GM19395 (cell line): ENCODE results near the gene DHPS.
"Not testable (repeated sequence)": the region's sequence is repeated elsewhere in the genome, so short reads cannot be mapped to it uniquely, and the experiment has no call there.

Experiments used
- ATAC-seq: cut with Tn5 transposase; IDR thresholded peaks from one replicate; pipeline ENCODE4 v1.9.1; 2021; ENCODE audit warnings: mild to moderate bottlenecking, moderate library complexity; ENCODE audit not compliant: unreplicated experiment

The DHPS gene

DNA sequence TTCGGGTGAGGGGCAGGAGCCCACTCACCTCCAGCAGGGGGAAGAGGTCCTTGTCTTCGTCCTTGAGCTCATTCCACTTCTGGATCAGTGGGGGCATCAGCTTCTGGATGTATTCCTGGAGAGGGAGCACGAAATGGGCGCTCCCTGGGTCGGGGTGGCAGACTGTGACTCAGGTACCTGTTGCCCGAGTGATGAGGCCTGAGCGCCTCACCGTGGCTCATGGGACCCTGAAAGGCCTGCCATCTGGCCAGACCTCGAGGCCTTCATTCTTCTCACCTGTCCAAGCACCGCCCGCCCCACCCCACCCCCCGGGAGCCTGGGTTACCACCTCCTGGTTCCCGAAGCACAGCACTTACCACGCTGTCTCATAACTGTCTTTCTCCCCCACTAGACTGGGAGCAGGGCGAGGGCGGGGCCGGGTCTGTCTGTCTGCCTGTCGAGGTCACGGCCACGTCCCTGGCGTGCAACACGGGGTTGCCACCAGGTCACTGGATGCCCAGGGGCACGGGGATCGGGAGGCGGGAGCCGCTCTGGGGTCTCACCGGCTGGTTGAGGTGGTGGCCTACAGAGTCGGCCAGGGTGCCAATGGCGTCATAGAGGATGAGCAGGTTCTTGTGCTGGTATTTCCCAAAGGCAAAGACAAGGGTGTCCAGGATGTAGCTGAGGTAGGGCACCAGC lies 24.1 kb upstream of the DHPS start:
- ATAC-seq: no peak

DNA sequence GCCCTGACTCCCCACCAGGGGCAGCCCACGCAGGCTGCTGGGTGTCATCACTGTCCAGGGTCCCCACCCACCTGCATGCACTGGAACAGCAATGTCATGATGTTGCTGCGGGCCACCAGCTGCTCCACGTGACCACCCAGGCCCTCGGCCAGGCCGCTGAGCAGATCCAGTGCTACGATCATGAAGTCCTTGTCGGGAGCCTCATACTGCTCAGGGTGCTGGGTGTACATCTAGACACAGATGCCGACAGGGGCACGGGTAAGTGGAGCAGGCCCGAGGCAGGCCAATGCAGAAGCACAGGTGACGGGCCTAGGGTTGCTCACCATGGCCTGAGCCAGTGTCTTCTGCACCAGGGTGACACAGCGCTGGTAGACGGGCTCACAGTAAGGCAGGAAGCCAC lies 23.5 kb upstream of the DHPS start:
- ATAC-seq: no peak

DNA sequence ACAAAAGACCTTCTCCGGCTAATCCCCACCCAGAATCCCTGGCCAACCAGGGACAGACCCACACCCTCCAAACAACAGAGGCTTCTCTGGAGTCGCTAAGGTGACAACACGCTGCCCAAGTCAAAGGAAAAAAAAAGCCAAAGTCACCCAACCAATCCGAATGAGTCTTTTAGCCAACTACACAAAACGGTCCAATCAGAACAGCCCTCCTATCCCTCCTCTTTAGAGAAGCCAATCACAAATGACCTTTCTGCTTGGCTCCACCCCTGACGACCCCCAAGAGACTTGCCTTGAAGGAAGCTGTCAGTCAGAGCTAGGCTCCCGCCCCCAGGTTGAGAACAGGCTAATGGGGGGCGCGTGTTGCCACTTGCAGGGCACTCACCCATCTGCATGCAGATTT lies 21.4 kb upstream of the DHPS start:
- no peak for ATAC-seq

- ATAC-seq: no peak
Measured at GRCh38 chr19:12701596-12702282, 20.1 kb upstream of the DHPS start.

- no peak for ATAC-seq
Measured at GRCh38 chr19:12698138-12698537, 16.5 kb upstream of the DHPS start.

GRCh38 chr19:12697425-12697824 lies 15.7 kb upstream of the DHPS start:
- not testable (repeated sequence) for ATAC-seq

DNA sequence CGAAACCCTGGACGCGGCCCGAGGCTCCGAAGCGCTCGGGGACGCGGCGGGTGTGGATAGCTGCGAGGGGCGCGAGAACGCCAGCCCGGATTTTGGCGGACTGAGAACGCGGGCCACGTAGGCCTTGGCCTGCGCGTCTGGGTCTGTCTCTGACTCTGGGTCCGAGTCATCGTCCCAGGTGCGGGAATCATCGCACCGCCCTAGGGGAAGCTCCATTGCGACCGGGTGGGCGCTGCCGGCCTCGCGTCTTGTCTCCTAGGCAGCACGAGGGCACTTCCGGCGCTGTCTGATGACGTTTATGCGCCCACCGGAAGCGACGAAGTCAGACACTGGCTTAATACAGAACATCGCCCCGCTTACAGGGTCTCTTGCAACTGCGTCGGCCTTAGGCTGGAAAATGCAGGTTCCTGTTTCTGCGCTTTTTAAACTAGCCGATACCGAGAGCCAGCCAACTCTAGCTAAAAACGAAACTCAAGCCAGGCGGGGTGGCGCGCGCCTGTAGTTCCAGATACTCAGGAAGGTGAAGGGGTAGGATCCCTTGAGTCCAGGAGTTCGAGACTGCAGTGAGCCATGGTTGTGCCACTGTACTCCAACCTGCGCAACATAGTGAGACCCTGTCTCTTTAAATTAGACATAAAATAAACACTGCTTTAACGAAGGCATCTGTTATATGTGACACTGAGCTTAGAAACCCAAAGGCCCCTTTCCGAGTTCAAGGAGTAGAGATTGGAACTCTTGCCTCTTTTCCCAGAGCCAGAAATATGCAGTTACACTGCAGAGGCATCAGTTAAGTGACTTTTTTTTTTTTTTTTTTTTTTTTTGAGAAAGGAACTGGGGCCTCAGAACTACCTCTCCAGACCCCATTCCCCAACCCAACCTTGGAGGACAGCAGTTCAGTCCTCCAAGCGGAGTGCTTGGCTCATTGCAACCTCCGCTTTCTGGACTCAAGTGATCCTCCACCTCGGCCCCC lies 15.0 kb upstream of the DHPS start, which contains the start of gene FBXW9:
Gene FBXW9, minus strand, starts transcription at position 266 of the 970 bp plus-strand sequence. Its CDS starts 50 bp downstream, at position 216.
- ATAC-seq: no peak

DNA sequence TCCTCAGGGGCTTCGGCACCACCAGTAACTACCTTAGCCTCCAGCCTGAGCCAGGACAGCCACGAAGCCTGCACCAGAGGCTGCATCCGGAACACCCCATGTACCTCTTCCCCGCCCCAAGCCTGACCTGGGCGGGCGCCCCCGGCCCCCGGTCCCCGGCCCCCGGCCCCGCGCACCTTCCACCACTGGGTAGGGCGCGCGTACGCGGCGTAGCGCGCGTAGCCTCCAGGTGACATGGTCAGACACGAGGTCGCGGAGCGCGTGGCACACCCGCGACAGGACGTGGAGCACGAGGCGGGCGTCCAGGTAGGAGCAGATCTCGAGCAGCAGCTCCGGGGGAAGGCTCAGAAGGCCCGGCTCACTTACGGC lies 14.3 kb upstream of the DHPS start:
- no peak for ATAC-seq

GRCh38 chr19:12695514-12695913 lies 13.8 kb upstream of the DHPS start:
- ATAC-seq: no peak

GRCh38 chr19:12695096-12695495 lies 13.4 kb upstream of the DHPS start:
- ATAC-seq: no peak

DNA sequence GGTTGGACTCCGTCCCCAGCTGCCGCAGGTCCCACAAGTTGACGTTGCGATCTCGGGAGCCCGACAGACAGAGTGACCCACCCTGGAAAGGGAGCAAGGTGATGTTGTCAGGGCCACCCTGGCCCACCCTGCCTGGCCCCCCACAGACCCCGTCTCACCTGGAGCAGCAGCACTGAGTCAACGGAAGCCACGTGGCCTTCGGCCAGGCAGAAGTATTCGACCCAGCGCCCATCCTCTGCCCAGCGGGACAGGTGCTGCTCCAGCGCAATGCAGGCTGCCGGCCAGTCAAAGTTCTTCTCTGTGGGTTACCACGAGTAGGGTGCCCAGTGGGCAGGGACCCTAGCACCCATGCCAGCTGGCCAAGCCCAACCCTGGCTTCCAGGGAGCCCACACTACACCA lies 13.0 kb upstream of the DHPS start:
- no peak for ATAC-seq

- ATAC-seq: no peak
Measured at GRCh38 chr19:12692960-12693359, 11.3 kb upstream of the DHPS start.

GRCh38 chr19:12689581-12690216 lies 8.0 kb upstream of the DHPS start:
- no peak for ATAC-seq

DNA sequence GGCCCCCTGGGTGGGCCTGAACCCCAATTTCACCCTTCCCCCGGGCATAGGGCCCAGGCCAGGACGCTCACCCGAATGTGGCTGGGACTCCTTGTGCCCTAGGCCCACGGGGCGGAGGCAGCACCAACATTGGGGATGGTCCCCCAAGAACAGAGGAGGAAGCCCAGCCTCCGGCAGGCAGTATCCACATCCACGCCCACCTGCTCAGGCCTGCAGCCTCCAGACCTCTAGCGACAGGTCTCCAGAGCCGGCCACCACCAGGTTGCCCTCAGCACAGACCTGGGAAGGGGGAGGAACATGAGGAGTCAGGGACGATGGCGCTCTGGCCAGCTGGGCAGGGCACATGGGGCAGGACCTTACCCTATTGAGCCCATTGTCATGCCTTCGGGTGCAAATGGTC lies 7.3 kb upstream of the DHPS start:
- ATAC-seq: no peak

DNA sequence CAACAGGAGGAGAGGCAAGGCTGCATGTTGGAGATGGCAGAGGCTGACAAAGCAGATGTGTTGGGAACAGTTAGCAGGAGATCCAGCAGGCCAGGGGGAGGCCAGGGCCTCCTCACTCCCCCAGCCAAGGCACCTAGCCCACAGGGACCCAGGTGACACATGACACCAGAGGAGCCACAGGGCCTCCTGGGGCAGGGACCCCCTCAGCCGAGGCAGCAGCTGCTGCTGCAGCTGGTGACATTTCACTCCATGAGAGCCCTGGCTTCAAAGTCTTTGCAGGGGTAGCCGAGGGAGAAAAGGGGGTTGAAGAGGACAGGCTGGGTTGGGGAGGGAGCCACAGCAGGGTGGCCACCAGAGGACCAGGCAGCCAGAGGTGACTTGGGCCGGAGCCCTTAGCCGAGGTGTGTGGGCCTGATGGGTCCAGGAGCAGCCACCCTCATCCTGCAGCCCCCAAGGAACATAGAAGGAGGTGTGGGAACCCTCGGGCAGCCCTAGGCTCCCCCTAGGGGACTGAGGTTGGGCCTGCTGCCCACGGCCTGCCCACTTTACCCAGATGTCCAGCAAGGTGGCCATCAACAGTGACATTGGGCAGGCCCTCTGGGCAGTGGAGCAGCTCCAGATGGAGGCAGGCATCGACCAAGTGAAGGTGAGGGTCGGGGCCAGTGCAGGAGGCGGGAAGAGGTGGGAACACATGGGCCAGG lies 6.0 kb upstream of the DHPS start, which contains the start of gene GNG14:
Gene GNG14, plus strand, starts transcription at position 503 of the 701 bp plus-strand sequence. Its CDS starts 51 bp downstream, at position 554.
- no peak for ATAC-seq

DNA sequence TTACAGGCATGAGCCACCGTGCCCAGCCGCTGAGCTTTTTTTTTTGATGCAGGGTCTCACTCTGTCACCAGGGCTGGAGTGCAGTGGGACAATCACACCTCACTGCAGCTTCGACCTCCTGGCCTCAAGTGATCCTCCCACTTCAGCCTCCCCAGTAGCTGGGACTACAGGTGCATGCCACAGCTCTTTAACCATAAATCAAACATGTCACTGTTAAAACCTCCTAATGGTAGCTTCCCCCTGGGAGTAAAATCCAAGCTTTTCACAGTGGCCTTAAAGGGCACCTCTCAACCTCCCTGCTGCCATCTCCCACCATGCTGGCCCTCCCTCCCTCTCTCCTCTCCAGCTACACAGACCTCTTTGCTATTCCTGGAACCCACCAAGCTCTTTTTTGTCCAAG lies 4.2 kb upstream of the DHPS start:
- no peak for ATAC-seq

DNA sequence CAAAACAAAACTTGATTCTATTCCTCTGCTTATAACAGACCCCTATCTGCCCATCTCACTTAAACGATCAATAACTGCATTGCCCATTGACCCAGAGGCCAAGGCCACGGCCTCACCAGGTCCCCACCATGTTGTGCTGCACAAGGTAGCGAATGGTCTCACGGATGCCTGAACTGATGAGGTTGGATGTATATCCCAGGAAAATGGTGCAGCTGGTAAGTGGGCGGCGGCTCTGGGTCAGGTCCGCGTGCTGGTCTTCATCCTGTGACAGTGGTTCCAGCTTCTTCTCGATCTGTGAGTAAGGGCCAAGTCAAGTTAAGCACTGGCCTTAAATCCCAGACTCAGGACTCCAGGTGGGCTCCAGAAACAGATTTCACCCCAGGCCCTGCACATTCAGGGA lies 1.6 kb downstream of the DHPS start:
- ATAC-seq: no peak

GRCh38 chr19:12678039-12678438 lies 3.6 kb downstream of the DHPS start:
- ATAC-seq: not testable (repeated sequence)

DNA sequence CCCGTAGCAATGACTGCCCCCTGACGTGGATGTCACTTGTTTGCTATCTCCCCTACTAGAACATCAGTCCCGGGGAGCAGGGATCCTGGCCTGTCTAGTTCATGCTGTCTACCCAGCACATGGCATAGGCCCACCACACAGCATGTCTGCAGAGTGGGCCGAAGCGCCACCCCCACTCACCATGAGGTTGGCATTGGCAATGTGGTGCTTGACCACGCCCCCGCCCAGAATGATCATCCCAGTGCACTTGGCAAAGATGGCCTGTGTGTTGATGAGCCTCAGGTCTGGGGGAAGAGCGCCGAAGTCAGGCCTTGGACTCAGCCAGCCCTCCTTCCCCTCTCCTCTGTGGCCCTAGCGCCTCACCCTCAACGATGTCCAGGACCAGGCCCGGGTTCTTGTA lies 4.8 kb downstream of the DHPS start:
- ATAC-seq: no peak

DNA sequence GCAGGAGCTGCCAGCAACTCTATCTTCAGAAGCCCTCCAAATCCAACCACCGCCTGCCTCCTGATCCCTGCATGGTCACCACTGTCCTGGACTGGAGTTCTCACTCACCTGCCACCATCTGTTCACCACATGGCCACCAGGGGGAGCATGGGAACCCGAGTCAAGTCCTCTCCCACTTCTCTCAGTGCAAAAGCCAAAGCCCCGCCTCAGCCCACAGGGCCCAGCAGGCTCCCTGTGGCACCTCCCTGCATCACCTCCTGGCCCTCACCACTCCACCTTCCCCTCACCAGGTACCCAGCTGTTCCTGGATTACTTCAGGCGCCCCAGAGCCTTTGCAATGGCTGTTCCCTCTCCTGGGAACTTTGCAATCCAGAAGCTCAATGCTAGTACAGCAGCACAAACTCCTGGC lies 5.3 kb downstream of the DHPS start:
- ATAC-seq: no peak
